Liver (tissue), 9 donors: ENCODE measurements around the gene FBXO8. TPM values are rescaled to one million over a fixed set of nuclear protein-coding genes. Genes with fewer than 3 reads are reported as not detected.

Experiments
- DNase-seq: peaks from one replicate; pipeline ENCODE4 v3.0.0-alpha.2; 2017; ENCODE audit warnings: low spot score
- H3K27ac ChIP-seq, 2 donors: one replicate each; pipeline ENCODE4 v1.7.0; 2013; ENCODE audit warnings: inconsistent platforms in 2 of 2, low read length in 2 of 2, control low read depth in 1 of 2, low read depth in 1 of 2, mild to moderate bottlenecking in 1 of 2
- H3K27me3 ChIP-seq, 4 donors: one replicate each; pipeline versions ENCODE4 v1.6.1 to v1.7.0; 2013; ENCODE audit warnings: low read length in 3 of 4, inconsistent platforms in 1 of 4, mild to moderate bottlenecking in 1 of 4, moderate library complexity in 1 of 4; ENCODE audit not compliant: control insufficient read depth in 4 of 4, insufficient read depth in 4 of 4
- H3K36me3 ChIP-seq, 4 donors: one replicate each; pipeline versions ENCODE4 v1.6.1 to v1.7.0; 2013; ENCODE audit warnings: low read length in 3 of 4, mild to moderate bottlenecking in 3 of 4, low read depth in 1 of 4, moderate library complexity in 1 of 4; ENCODE audit not compliant: control insufficient read depth in 4 of 4, insufficient read depth in 3 of 4
- H3K4me1 ChIP-seq, 4 donors: one replicate each; pipeline versions ENCODE4 v1.6.1 to v1.7.0; 2013; ENCODE audit warnings: low read length in 3 of 4, mild to moderate bottlenecking in 3 of 4, moderate library complexity in 1 of 4; ENCODE audit not compliant: control insufficient read depth in 4 of 4, insufficient read depth in 4 of 4
- H3K4me3 ChIP-seq, 3 donors: one replicate each; pipeline versions ENCODE4 v1.6.1 to v1.7.0; 2013; ENCODE audit warnings: low read length in 3 of 3, control low read depth in 1 of 3, low read depth in 1 of 3, mild to moderate bottlenecking in 1 of 3
- H3K9ac ChIP-seq, 2 donors: one replicate each; pipeline ENCODE4 v1.7.0; 2013; ENCODE audit warnings: low read length in 2 of 2, mild to moderate bottlenecking in 2 of 2, moderate library complexity in 2 of 2, control low read depth in 1 of 2, low read depth in 1 of 2
- H3K9me3 ChIP-seq, 4 donors: one replicate each; pipeline versions ENCODE4 v1.6.1 to v1.7.0; 2013; ENCODE audit warnings: low read length in 3 of 4; ENCODE audit not compliant: control insufficient read depth in 4 of 4
- CTCF ChIP-seq: fragments of 150-350 bp; IDR thresholded peaks from 2 replicates; pipeline ENCODE4 v1.5.1; 2017; ENCODE audit warnings: improper control_type of control experiment, low read depth, low read length; ENCODE audit not compliant: missing input control
- EGR1 ChIP-seq, 2 donors: IDR thresholded peaks; 2 replicates each; pipeline ENCODE4 v1.6.1; 2016 to 2018; ENCODE audit warnings: antibody characterized with exemption in 2 of 2, low read depth in 2 of 2
- FOXA1 ChIP-seq: IDR thresholded peaks from 2 replicates; pipeline ENCODE4 v1.6.1; 2016; ENCODE audit warnings: antibody characterized with exemption
- FOXA2 ChIP-seq: IDR thresholded peaks from 2 replicates; pipeline ENCODE4 v1.6.1; 2016; ENCODE audit warnings: antibody characterized with exemption
- GABPA ChIP-seq, 2 donors: IDR thresholded peaks in 1 of 2; conservative IDR thresholded peaks in 1 of 2; 2 replicates each; pipeline ENCODE4 v1.6.1; 2016; ENCODE audit warnings: antibody characterized with exemption in 2 of 2, mild to moderate bottlenecking in 1 of 2, moderate library complexity in 1 of 2
- HNF4A ChIP-seq, 2 donors: conservative IDR thresholded peaks; 2 replicates each; pipeline ENCODE4 v1.6.1; 2016; ENCODE audit warnings: antibody characterized with exemption in 2 of 2, mild to moderate bottlenecking in 2 of 2
- HNF4G ChIP-seq: IDR thresholded peaks from 2 replicates; pipeline ENCODE4 v1.6.1; 2016; ENCODE audit warnings: antibody characterized with exemption
- RAD21 ChIP-seq, 2 donors: IDR thresholded peaks; 2 replicates each; pipeline ENCODE4 v1.6.1; 2016; ENCODE audit warnings: antibody characterized with exemption in 2 of 2, mild to moderate bottlenecking in 2 of 2
- REST ChIP-seq: IDR thresholded peaks from 2 replicates; pipeline ENCODE4 v1.6.1; 2016; ENCODE audit warnings: antibody characterized with exemption, mild to moderate bottlenecking
- RXRA ChIP-seq, 2 donors: IDR thresholded peaks; 2 replicates each; pipeline ENCODE4 v1.6.1; 2017 to 2018; ENCODE audit warnings: antibody characterized with exemption in 2 of 2, mild to moderate bottlenecking in 1 of 2
- SP1 ChIP-seq: IDR thresholded peaks from 2 replicates; pipeline ENCODE4 v1.6.1; 2018; ENCODE audit warnings: antibody characterized with exemption, mild to moderate bottlenecking
- WGBS: extraction: QIAGEN DNeasy Blood & Tissue Kit; methylation state at CpG from one replicate; pipeline ENCODE4 v1.1.7; 2013; 5-methylcytosine and 5-hydroxymethylcytosine counted together
- polyA plus RNA-seq, 2 donors: library from polyadenylated mRNA; stranded (reverse) in 1 of 2; unstranded in 1 of 2; fragments of 200-250 nt in 1 of 2; fragments of >200 nt in 1 of 2; fragmentation: Nextera tagmentation in 1 of 2; extraction: Ambion mirVana in 1 of 2; gene quantifications; one replicate each; pipeline versions ENCODE4 v1.2.1 to v1.2.3, GENCODE V29; 2013 to 2015
- total RNA-seq, 2 donors: library from RNA; depleted of rRNA; stranded (reverse); fragments of >200 nt; gene quantifications; one replicate each; pipeline ENCODE4 v1.2.3, GENCODE V29; 2014
- TF ChIP-seq, protein P1 (sequence below): IDR thresholded peaks from 2 replicates; pipeline ENCODE4 v1.6.1; 2016; ENCODE audit warnings: antibody characterized with exemption
- TF ChIP-seq, protein P2 (sequence below): IDR thresholded peaks from 2 replicates; pipeline ENCODE4 v1.6.1; 2016; ENCODE audit warnings: antibody characterized with exemption
- TF ChIP-seq, protein P3 (sequence below): IDR thresholded peaks from 2 replicates; pipeline ENCODE4 v1.6.1; 2016; ENCODE audit warnings: antibody characterized with exemption
- donor health status: healthy.
- donor health status: healthy.
- donor health status: healthy.
- donor health status: healthy.
- donor health status: healthy.

Gene FBXO8
- total and polyA plus RNA-seq, 4 donors = 15.0 to 56.1 (median 35.1) TPM

- DNase-seq = no peak
- no peak overlapping the region for H3K27ac ChIP-seq
- H3K4me1 ChIP-seq = no peaks in the 10 kb centered on the region
- 93% methylated on average over 1 of the region's 1 CpG for WGBS
- no peaks in the 10 kb centered on the region for H3K36me3 ChIP-seq
- H3K4me3 ChIP-seq = no peak overlapping the region
- no peaks in the 10 kb centered on the region for H3K9me3 ChIP-seq
- no peak overlapping the region for H3K9ac ChIP-seq
- no peaks in the 10 kb centered on the region for H3K27me3 ChIP-seq
- TF ChIP-seq HNF4G (no peak), HNF4A (conservative IDR thresholded peaks at IDR 0.05) (no peak), REST (no peak), EGR1 (IDR thresholded peaks at IDR 0.05; ENCODE audit: low read depth in 2 of 2) (no peak)
- TF ChIP-seq, protein P1, sequence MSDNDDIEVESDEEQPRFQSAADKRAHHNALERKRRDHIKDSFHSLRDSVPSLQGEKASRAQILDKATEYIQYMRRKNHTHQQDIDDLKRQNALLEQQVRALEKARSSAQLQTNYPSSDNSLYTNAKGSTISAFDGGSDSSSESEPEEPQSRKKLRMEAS = no peak
Measured at GRCh38 chr4:174324236-174324635, 40.8 kb upstream of the FBXO8 start.

DNA sequence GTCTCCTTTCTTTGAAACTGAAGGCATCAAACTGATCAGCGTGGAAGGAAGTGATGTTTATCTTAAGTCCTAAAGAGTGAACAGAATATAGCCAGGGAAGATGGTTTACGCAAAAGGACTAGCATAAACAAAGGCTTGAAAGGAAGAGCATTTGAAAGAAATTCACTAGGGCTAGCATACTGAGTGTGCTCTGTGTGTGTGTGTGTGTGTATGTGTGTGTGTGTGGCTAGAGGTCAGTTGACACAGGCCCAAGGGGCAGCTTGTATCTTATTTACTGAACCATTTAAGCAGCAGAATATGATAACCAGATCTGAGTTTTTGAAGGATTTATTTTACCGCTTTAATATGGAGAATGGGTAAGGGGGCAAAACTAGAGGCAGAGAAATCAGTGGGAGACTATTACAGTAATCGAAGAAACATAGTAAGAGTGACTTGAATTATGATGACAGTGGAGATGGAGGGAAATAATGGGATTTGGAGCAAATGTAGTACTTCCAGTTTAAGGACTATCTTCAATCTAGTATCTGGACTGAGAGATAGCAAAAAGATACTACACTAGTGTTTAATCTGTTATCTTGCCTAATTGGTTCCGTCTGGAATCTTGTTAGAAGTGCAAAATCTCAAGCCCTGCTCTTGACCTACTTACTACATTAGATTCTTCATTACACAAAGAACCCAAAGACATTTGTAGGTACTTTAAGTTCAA, 37.2 kb upstream of the FBXO8 start:
- H3K27ac ChIP-seq = no peak overlapping the region
- no peak for DNase-seq
- no peaks in the 10 kb centered on the region for H3K4me1 ChIP-seq
- WGBS = 81% methylated on average over 5 of the region's 5 CpGs
- no peak overlapping the region for H3K9ac ChIP-seq
- H3K9me3 ChIP-seq = no peaks in the 10 kb centered on the region
- H3K36me3 ChIP-seq = peaks cover 2 to 3% (median 3%) of the 10 kb centered on the region in 4 donors
- TF ChIP-seq FOXA2 = no peak
- TF ChIP-seq, protein P2, sequence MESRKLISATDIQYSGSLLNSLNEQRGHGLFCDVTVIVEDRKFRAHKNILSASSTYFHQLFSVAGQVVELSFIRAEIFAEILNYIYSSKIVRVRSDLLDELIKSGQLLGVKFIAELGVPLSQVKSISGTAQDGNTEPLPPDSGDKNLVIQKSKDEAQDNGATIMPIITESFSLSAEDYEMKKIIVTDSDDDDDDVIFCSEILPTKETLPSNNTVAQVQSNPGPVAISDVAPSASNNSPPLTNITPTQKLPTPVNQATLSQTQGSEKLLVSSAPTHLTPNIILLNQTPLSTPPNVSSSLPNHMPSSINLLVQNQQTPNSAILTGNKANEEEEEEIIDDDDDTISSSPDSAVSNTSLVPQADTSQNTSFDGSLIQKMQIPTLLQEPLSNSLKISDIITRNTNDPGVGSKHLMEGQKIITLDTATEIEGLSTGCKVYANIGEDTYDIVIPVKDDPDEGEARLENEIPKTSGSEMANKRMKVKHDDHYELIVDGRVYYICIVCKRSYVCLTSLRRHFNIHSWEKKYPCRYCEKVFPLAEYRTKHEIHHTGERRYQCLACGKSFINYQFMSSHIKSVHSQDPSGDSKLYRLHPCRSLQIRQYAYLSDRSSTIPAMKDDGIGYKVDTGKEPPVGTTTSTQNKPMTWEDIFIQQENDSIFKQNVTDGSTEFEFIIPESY = no peak
- no peak for TF ChIP-seq RXRA (IDR thresholded peaks at IDR 0.05)
- no peak for TF ChIP-seq HNF4G
- H3K4me3 ChIP-seq = no peak overlapping the region
- H3K27me3 ChIP-seq = no peaks in the 10 kb centered on the region

GRCh38 chr4:174318829-174319764, 35.6 kb upstream of the FBXO8 start:
- TF ChIP-seq SP1 (no peak), HNF4A (conservative IDR thresholded peaks at IDR 0.05) (no peak), GABPA (IDR thresholded peaks at IDR 0.05 in 1 of 2, conservative IDR thresholded peaks at IDR 0.05 in 1 of 2) (no peak), FOXA1 (no peak), CTCF (peak; percentile 66), RAD21 (IDR thresholded peaks at IDR 0.05) (peak; percentile 88 to 90)
- TF ChIP-seq, protein P3, sequence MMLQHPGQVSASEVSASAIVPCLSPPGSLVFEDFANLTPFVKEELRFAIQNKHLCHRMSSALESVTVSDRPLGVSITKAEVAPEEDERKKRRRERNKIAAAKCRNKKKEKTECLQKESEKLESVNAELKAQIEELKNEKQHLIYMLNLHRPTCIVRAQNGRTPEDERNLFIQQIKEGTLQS = no peak
- H3K4me1 ChIP-seq = no peaks in the 10 kb centered on the region
- no peaks in the 10 kb centered on the region for H3K27me3 ChIP-seq
- H3K9ac ChIP-seq = no peak overlapping the region
- H3K27ac ChIP-seq = no peak overlapping the region
- no peak for DNase-seq
- H3K4me3 ChIP-seq = no peak overlapping the region
- H3K9me3 ChIP-seq = no peaks in the 10 kb centered on the region
- H3K36me3 ChIP-seq = peaks cover 2 to 6% (median 3%) of the 10 kb centered on the region in 4 donors
- 75% methylated on average over 8 of the region's 8 CpGs for WGBS
